ENCODE measurements around the gene ZCCHC3. TPM values are rescaled to one million over a fixed set of nuclear protein-coding genes. Genes with fewer than 3 reads are reported as not detected.
"Not testable (repeated sequence)": the region's sequence is repeated elsewhere in the genome, so short reads cannot be mapped to it uniquely, and the experiment has no call there.

Gene ZCCHC3
- total RNA-seq, 1 experiment from 2014 or later, result 29.4 TPM

DNA sequence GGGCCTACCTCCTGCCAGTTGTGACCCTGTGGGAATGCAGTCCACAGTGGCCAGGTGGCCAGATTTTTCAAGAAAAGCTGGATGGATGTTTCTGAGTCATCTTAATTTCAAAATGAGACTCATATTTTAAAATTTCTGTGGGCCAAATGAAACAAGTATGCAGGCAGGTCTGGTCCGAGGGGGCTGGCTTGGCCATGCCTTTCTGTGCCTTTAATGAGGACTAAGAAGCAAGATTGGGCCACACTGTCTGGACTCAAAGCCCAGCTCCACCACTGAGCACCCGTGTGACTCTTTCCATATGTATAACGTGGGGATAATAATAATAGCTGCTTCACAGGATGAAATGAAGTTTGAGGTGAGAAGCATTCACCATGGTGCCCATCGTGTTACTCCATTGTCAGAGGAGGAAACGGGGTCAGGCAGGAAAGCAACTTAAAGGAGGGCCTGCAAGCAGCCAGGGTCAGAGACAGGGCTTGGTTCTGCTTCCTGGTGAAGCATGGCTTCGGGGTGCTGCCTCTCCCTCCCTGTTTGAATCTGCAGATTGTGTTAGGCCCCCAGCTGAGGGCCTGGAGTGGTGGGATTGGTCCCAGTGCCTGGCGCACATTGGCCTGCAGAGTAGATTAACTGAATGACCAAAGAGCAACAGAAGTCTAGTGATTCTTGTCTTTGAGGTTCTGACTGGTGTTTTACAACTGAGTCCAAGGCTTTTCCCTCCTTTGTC is 31.8 kb downstream of the ZCCHC3 start:
- Histone ChIP-seq H3K27me3 (replicated peaks) (no peaks in the 10 kb centered on the region), H3K27ac (no peak overlapping the region), H3K36me3 (peaks cover 14% of the 10 kb centered on the region), H3K4me1 (replicated peaks) (peaks cover 41% of the 10 kb centered on the region), H3K4me3 (no peak overlapping the region), H3K9me3 (replicated peaks) (no peaks in the 10 kb centered on the region; the same call in 1 of the 2 replicates)
- DNase-seq (ENCODE audit: low read depth in 1 of 2, low spot score in 2 of 2), result no peak

DNA sequence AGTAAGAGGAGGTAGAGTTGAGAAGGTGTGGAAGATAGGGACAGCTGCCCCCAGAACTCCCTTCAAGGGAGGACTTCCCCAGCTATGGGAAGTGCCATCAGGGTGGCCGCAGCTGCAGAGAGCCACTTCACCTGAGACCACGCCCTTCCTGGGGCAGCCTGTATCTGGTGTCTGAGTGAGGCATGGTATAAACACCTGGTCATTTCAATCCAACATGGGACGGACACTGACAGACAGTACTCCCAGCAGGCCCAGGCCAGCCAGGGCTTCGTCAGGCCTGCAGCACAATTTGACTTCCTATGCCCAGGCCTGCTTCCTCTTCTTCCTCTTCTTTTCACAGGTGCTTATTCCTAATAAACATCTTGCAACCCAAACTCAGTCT is 32.5 kb downstream of the ZCCHC3 start:
- Histone ChIP-seq H3K4me3 (no peak overlapping the region), H3K4me1 (replicated peaks) (peaks cover 34% of the 10 kb centered on the region), H3K27me3 (replicated peaks) (no peaks in the 10 kb centered on the region), H3K27ac (no peak overlapping the region), H3K36me3 (peaks cover 14% of the 10 kb centered on the region), H3K9me3 (replicated peaks) (no peaks in the 10 kb centered on the region; the same call in 1 of the 2 replicates)
- no peak for DNase-seq (ENCODE audit: low read depth in 1 of 2, low spot score in 2 of 2)

DNA sequence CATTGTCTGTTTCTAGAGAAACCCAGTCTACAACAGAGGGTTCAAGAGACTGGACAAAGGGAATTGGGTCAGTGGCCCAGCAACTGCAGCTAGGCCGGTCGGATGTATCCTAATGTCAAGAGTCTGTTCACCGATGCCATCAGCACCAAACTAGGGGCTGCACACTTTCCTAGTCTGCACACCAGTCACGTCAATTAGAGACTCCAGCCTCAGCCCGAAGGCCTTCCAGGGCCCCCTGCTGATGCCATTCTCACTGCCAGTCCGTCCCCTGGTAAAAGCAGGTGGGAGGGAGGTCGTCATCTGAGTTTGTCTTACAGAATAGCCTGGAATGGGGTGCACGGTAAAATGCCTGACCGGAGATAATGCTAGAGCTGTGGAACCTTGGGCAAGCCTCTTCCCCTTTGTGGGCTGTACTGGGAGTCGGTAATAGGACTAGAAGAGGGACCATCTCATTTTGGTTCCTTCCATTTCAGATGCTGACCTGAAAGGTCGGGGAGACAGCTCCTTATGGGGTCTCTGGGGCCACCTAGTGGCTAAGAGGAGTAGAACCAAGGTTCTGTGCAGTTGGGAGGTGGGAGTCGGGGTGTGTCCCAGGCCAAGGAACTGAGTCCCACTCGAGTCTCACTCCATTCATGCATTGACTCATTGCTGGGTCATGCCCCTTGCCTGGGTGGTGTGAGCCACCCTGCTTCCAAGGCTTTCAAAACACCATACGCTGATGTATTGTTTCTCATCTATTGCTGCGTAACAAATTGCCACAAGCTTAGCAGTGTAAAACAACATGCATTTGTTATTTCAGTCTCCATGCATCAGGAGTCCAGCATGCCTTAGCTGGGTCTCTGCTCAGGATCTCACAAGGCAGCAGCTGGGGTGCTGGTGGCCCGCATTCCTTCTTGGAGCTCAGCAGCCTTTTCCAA is 33.1 kb downstream of the ZCCHC3 start:
- Histone ChIP-seq H3K4me3 (no peak overlapping the region), H3K27ac (no peak overlapping the region; the same call in 1 of the 2 replicates), H3K4me1 (replicated peaks) (peaks cover 31% of the 10 kb centered on the region), H3K27me3 (replicated peaks) (no peaks in the 10 kb centered on the region), H3K9me3 (replicated peaks) (no peaks in the 10 kb centered on the region; the same call in 1 of the 2 replicates), H3K36me3 (peaks cover 14% of the 10 kb centered on the region)
- DNase-seq (ENCODE audit: low read depth in 1 of 2, low spot score in 2 of 2), result peak; percentile 62 to 77

DNA sequence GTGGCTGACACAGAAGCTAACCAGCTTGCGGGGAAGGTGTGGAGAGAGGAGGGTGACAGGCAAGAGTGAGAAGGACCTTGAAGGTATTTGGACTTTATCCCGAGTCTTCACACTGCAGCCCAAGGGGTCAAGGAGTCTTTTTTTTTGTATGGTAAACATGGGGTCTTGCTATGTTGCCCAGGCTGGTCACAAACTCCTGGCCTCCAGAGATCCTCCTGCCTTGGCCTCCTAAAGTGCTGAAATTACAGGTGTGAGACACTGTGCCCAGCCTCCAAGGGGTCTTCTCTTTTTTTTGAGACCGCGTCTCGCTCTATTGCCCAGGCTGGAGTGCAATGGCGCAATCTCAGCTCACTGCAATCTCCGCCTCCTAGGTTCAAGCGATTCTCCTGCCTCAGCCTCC is 37.2 kb downstream of the ZCCHC3 start:
- Histone ChIP-seq H3K4me3 (no peak overlapping the region), H3K36me3 (no peaks in the 10 kb centered on the region), H3K4me1 (replicated peaks) (peaks cover 10% of the 10 kb centered on the region), H3K27ac (no peak overlapping the region), H3K9me3 (replicated peaks) (no peaks in the 10 kb centered on the region), H3K27me3 (replicated peaks) (no peaks in the 10 kb centered on the region)
- no peak for DNase-seq (ENCODE audit: low read depth in 1 of 2, low spot score in 2 of 2)

DNA sequence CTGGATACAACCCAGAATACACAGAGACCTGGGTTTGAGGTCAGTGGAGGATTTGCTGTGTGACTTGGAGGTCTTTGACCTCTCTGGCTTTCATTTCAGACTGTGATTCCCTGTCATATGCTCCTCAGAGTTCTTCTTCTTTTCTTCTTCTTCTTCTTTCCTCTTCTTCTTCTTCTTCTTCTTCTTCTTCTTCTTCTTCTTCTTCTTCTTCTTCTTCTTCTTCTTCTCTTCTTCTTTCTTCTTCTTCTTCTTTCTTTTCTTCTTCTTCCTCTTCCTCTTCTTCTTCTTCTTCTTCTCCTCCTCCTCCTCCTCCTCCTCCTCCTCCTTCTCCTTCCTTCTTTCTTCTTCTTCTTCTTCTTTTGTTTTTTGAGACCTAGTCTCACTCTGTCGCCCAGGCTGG is 38.7 kb downstream of the ZCCHC3 start:
- H3K27ac ChIP-seq; H3K4me3 ChIP-seq; H3K27me3 ChIP-seq (replicated peaks); H3K9me3 ChIP-seq (replicated peaks); H3K4me1 ChIP-seq (replicated peaks); DNase-seq (ENCODE audit: low read depth in 1 of 2, low spot score in 2 of 2); H3K36me3 ChIP-seq: not testable (repeated sequence)

DNA sequence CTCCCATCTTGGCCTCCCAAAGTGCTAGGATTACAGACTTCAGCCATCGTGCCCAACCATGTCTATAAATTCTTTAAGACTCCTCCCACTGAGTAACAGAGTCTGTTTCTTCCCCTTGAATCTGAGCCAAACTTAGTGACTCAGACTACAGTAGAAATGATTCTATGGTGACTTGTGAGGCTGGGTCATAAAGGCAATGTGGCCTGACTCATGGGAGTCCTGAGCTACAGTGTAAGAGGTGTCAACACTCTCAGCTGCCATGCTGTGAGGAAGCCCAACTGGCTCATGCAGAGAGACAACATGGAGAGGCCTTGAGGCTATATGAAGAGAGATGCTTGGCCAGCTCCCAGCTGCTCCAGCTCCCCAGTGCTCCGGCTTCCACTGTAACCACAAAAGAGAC is 44.3 kb downstream of the ZCCHC3 start:
- Histone ChIP-seq H3K27ac (no peak overlapping the region), H3K4me1 (replicated peaks) (peaks cover 5% of the 10 kb centered on the region), H3K36me3 (0 out of 2 replicates have a peak, but pooled peaks cover 3% of the 10 kb centered on the region), H3K27me3 (replicated peaks) (no peaks in the 10 kb centered on the region), H3K9me3 (replicated peaks) (peaks cover 9% of the 10 kb centered on the region), H3K4me3 (no peak overlapping the region)
- peak; percentile 43 to 72 for DNase-seq (ENCODE audit: low read depth in 1 of 2, low spot score in 2 of 2)

DNA sequence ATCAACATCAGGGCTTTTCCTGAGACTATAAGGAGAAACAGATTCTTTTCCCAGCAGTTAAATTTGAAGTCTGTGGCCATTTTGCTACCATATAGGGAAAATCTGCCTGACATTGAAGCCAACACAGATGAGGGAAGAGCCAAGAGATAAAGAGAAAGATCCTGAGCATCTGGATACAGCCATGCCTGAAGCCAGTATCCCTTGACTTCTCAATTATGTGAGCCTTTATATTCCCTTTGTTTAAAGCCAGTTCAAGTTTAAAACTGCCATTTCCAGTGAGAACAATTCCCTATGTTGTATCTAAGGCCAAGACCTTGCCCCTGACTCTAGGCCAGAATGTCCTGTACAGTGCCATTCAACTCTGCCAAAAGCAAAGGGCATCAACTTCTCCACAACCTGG is 45.7 kb downstream of the ZCCHC3 start:
- H3K27me3 ChIP-seq (replicated peaks), result no peaks in the 10 kb centered on the region
- 0 out of 2 replicates have a peak, but pooled peaks cover 3% of the 10 kb centered on the region for H3K36me3 ChIP-seq
- no peak overlapping the region for H3K4me3 ChIP-seq
- peaks cover 9% of the 10 kb centered on the region for H3K9me3 ChIP-seq (replicated peaks)
- no peak for DNase-seq (ENCODE audit: low read depth in 1 of 2, low spot score in 2 of 2)
- H3K4me1 ChIP-seq (replicated peaks), result peaks cover 5% of the 10 kb centered on the region
- no peak overlapping the region for H3K27ac ChIP-seq

DNA sequence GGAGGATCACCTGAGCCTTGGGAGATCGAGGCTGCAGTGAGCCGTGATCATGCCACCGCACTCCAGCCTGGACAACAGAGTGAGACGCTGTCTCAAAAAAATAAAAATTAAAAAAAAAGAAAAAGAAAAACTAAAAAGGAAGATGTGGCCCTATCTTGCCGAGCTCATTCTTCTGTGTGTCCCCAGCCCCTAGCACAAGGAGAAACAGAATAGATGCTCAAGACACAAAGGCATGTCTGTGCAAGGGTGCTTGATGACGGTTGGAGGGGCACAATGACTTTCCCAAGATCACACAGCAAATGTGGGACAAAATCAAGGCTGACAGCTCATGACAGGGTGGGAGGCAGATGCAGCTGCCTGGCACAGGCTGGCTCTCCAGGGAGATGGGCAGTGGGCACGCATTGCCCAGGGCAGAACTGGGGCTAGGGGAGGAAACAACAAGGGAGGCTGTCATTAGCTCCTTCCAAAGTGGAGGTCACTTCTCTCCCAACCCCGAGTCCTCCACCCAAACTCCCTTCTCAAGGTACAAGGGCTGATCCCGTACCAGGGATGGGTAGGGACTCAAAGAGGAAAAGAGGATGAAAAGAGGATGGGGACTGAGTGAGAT is 48.8 kb downstream of the ZCCHC3 start:
- peaks cover 9% of the 10 kb centered on the region for H3K9me3 ChIP-seq (replicated peaks)
- peaks cover 22% of the 10 kb centered on the region for H3K36me3 ChIP-seq
- H3K4me1 ChIP-seq (replicated peaks), result peaks cover 9% of the 10 kb centered on the region
- H3K27me3 ChIP-seq (replicated peaks), result no peaks in the 10 kb centered on the region
- DNase-seq (ENCODE audit: low read depth in 1 of 2, low spot score in 2 of 2), result no peak
- peak overlapping the region; percentile 67 for H3K27ac ChIP-seq
- H3K4me3 ChIP-seq, result peak overlapping the region; percentile 60

DNA sequence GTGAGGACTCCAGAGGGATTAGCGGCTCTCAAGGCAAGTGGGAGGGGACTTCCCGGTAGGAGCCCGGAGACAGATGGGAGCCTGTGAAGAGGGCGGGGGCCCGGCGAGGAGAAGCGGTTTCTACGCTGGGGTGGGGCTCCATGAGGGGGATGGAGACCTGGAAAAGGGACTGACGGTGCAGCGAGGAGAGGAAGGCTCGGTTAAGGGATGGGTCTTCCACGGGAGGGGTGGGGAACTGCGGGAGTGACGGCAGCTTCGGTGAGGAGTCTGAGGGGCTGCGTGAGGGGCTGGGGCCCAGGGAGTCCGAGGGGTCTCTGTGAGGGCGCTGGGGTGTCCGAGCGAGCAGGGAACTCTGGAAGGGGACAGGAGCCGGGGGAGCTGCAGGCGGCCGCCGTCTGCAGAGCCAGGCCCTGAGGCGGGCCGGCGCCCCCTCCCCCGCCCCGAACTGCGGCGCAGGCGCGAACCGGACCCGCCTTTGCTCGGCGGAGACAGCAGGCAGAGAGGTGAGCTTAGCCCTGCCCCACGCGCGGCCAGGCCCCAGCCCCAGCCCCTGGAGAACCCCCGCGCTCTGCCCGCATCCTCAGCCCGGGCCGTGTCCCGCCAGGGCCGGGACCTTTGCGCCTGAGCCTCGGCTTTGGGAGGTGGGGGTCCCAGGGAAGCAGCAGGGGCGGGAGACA is 49.4 kb downstream of the ZCCHC3 start, which contains the start of gene NRSN2:
Gene NRSN2, plus strand, starts transcription at position 472 of the 677 bp plus-strand sequence. CDS start 2,533 bp downstream, outside the sequence.
- Histone ChIP-seq H3K4me1 (replicated peaks) (peaks cover 9% of the 10 kb centered on the region), H3K36me3 (peaks cover 27% of the 10 kb centered on the region), H3K4me3 (peak within 1 kb of the TSS; percentile 60), H3K27ac (peak within 1 kb of the TSS; percentile 67), H3K9me3 (replicated peaks) (peaks cover 5% of the 10 kb centered on the region), H3K27me3 (replicated peaks) (no peaks in the 10 kb centered on the region)
- peak; percentile 62 to 82 for DNase-seq (ENCODE audit: low read depth in 1 of 2, low spot score in 2 of 2)

DNA sequence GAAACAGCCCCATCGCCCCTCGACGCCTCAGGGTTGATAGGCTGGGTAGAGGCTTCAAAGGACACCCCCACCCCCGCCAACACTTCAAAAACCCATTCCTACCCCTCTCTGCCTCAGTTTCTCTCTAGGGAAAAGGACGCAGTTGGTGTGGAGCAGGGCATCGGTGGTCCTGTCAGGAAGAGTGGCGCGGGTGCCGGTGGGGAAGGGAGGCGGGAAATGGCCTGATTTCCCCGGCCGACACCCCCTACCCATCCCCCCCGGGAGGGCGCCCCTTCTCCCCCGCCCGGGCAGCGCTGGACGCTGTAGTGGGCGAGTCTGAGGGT is 49.9 kb downstream of the ZCCHC3 start:
- peaks cover 31% of the 10 kb centered on the region for H3K36me3 ChIP-seq
- no peaks in the 10 kb centered on the region for H3K27me3 ChIP-seq (replicated peaks)
- peak overlapping the region; percentile 67 for H3K27ac ChIP-seq
- H3K9me3 ChIP-seq (replicated peaks), result peaks cover under 1% of the 10 kb centered on the region; the same call in 1 of the 2 replicates
- peaks cover 9% of the 10 kb centered on the region for H3K4me1 ChIP-seq (replicated peaks)
- no peak for DNase-seq (ENCODE audit: low read depth in 1 of 2, low spot score in 2 of 2)
- H3K4me3 ChIP-seq, result peak overlapping the region; percentile 60

DNA sequence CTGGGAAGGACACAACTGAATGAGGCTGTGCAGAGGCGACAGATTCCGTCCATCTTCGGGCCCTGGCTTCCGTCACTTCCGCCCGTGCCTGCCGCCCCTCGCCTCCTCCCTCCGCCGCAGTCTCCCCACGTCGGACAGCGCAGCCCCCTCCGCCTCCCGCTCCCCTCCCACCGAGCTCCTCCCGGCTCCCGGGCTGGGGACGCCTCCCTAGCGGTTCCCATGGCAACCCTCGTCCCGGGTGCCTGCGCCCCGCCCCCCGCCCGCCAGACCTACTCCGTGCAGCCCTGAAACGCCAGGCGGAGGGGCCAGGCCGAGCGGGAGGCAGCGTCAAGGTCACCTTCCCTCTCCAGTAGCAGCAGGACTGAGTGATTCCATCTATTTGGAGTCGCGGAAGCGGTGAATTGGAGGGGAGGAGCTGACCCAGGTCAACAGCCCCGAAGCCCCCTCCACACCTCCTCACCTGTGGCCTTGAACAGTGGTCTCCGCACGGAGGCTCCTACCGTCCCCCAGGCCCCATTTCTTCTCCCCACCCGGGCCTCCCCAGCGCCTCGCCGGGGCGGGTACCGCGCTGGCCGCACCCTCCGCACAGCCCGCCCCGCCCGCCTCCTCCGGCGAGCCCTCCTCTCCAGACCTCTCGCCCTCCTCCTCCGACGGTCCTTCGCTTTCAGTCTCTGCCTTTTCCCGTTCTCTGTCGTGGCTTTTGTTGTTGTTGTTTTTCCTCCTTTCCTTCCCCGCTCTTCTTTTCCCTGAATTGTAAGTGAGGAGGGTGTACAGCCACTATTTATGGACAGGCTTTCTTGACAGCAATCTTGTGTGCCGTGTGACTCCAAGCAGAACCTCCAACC is 50.5 kb downstream of the ZCCHC3 start:
- DNase-seq (ENCODE audit: low read depth in 1 of 2, low spot score in 2 of 2), result peak; percentile 89 to 98
- H3K27ac ChIP-seq, result peak overlapping the region; percentile 67

DNA sequence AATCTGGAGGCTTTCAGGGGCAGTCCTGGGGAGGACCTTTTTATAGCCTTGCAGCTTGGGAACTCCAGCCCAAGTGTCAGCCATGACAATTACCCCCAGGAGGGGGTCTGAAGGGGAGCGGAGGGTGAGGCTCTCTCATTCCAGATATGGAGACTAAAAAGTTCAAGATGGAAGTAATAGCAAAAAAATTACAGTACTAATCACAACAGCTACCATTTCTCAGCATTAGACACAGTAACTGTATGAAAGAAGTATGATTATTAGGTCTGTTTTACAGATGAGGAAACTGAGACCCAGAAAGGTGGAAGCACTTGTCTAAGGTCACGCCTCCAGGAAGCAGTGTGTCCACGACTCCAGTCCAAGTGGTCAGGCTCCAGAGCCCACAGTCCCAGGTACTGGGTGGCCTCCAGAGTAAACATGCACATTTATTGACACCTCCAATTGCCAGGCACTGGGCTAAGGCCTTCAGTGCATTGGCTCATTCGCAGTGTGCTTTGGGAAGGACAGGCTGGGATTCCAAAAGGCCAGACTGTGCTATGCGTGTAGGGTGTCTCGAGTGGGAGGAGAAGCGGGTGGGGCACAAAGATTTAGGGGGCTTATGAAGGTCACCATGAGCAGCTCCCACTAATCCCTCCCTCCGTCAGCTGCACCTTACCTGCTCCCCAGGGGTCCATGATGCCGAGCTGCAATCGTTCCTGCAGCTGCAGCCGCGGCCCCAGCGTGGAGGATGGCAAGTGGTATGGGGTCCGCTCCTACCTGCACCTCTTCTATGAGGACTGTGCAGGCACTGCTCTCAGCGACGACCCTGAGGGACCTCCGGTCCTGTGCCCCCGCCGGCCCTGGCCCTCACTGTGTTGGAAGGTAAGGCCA is 51.8 kb downstream of the ZCCHC3 start:
- H3K27ac ChIP-seq, result no peak overlapping the region
- no peak for DNase-seq (ENCODE audit: low read depth in 1 of 2, low spot score in 2 of 2)
- H3K27me3 ChIP-seq (replicated peaks), result no peaks in the 10 kb centered on the region
- H3K36me3 ChIP-seq, result peaks cover 47% of the 10 kb centered on the region
- peaks cover 9% of the 10 kb centered on the region for H3K4me1 ChIP-seq (replicated peaks)
- no peaks in the 10 kb centered on the region for H3K9me3 ChIP-seq (replicated peaks)
- no peak overlapping the region for H3K4me3 ChIP-seq

More for the DNA sequence above, 50.5 kb downstream of the ZCCHC3 start:
- Histone ChIP-seq H3K4me3 (peak overlapping the region; percentile 60), H3K27me3 (replicated peaks) (no peaks in the 10 kb centered on the region), H3K4me1 (replicated peaks) (peaks cover 9% of the 10 kb centered on the region), H3K36me3 (peaks cover 37% of the 10 kb centered on the region), H3K9me3 (replicated peaks) (no peaks in the 10 kb centered on the region)
